CD4-positive, alpha-beta memory T cell (primary cell): ENCODE measurements around the gene CARD11. TPM values are rescaled to one million over a fixed set of nuclear protein-coding genes. Genes with fewer than 3 reads are reported as not detected.

Experiments
- CTCF ChIA-PET: fragments of 350-600 bp; sonication (Branson Sonifier 250); formaldehyde crosslinking; loops from one replicate; lab custom pipeline; 2021; ENCODE audit warnings: inconsistent platforms; ENCODE audit not compliant: partially characterized antibody; lab: Charles Lee
- POLR2A ChIA-PET: fragments of 350-600 bp; sonication (Branson Sonifier 250); formaldehyde crosslinking; loops from one replicate; lab custom pipeline; 2021; ENCODE audit not compliant: partially characterized antibody; lab: Charles Lee
- DNase-seq, 5 donors: peaks; one replicate each; pipeline versions ENCODE4 v3.0.0 to v3.0.0-alpha.2; 2020 to 2022; ENCODE audit warnings: mixed read lengths in 1 of 5
- H3K27ac ChIP-seq: one replicate; pipeline ENCODE4 v1.7.0; 2013; ENCODE audit warnings: low read depth, low read length
- H3K27me3 ChIP-seq: 2 replicates; pipeline ENCODE4 v1.7.0; 2013; ENCODE audit warnings: mild to moderate bottlenecking, low read length, moderate library complexity; ENCODE audit not compliant: insufficient read depth
- H3K36me3 ChIP-seq: 2 replicates; pipeline ENCODE4 v1.7.0; 2013; ENCODE audit warnings: mild to moderate bottlenecking, low read length, moderate library complexity; ENCODE audit not compliant: insufficient read depth
- H3K4me1 ChIP-seq: 2 replicates; pipeline ENCODE4 v1.7.0; 2013; ENCODE audit warnings: mild to moderate bottlenecking, low read length, moderate library complexity; ENCODE audit not compliant: insufficient read depth
- H3K4me3 ChIP-seq, 2 donors: one replicate each; pipeline ENCODE4 v1.7.0; 2013; ENCODE audit warnings: low read length in 2 of 2, mild to moderate bottlenecking in 1 of 2
- H3K9me3 ChIP-seq, 2 donors: one replicate each; pipeline ENCODE4 v1.7.0; 2013; ENCODE audit warnings: low read length in 2 of 2, control low read depth in 1 of 2; ENCODE audit not compliant: control insufficient read depth in 1 of 2
- H3K27ac Mint-ChIP-seq, 7 donors: one replicate each; pipeline ENCODE4 v1.8.0; 2020 to 2021; ENCODE audit warnings: mixed read lengths in 7 of 7, mild to moderate bottlenecking in 6 of 7, inconsistent platforms in 3 of 7, moderate library complexity in 3 of 7
- H3K27me3 Mint-ChIP-seq, 2 donors: one replicate each; pipeline ENCODE4 v1.8.0; 2020 to 2021; ENCODE audit warnings: mixed read lengths in 2 of 2
- H3K36me3 Mint-ChIP-seq, 2 donors: one replicate each; pipeline ENCODE4 v1.8.0; 2020 to 2021; ENCODE audit warnings: mixed read lengths in 2 of 2, inconsistent platforms in 1 of 2, mild to moderate bottlenecking in 1 of 2
- H3K4me1 Mint-ChIP-seq, 4 donors: one replicate each; pipeline ENCODE4 v1.8.0; 2020 to 2021; ENCODE audit warnings: mixed read lengths in 4 of 4, mild to moderate bottlenecking in 1 of 4
- H3K4me3 Mint-ChIP-seq, 8 donors: one replicate each; pipeline ENCODE4 v1.8.0; 2020 to 2021; ENCODE audit warnings: mixed read lengths in 8 of 8, mild to moderate bottlenecking in 7 of 8, moderate library complexity in 6 of 8, inconsistent platforms in 3 of 8
- H3K9me3 Mint-ChIP-seq, 8 donors: one replicate each; pipeline ENCODE4 v1.8.0; 2020 to 2021; ENCODE audit warnings: mixed read lengths in 8 of 8, mild to moderate bottlenecking in 5 of 8, inconsistent platforms in 3 of 8, moderate library complexity in 1 of 8
- intact Hi-C: fragments of 100-400 bp; cut with micrococcal nuclease; formaldehyde crosslinking; loops from one replicate; pipeline ENCODE4 v1.15.1; 2023
- polyA plus RNA-seq, 2 donors: library from polyadenylated mRNA; unstranded; fragments of 300-500 nt; fragmentation: Illumina TruSeq; gene quantifications; one replicate each; pipeline ENCODE4 v1.2.3, GENCODE V29; 2021
- total RNA-seq, 2 experiments: library from RNA; stranded (reverse); gene quantifications; one replicate each; pipeline ENCODE4 v1.2.3, GENCODE V29; 2021

CARD11 gene
- total and polyA plus RNA-seq, 4 experiments from 2014 or later, result 4.9 to 136 (median 85.3) TPM

- H3K4me1 Mint-ChIP-seq, result peaks cover 3 to 7% (median 4%) of the 10 kb centered on the region in 4 donors
- H3K4me3 ChIP-seq, result no peak overlapping the region
- no peaks in the 10 kb centered on the region for H3K36me3 Mint-ChIP-seq
- H3K9me3 ChIP-seq, result no peaks in the 10 kb centered on the region
- no peaks in the 10 kb centered on the region for H3K27me3 Mint-ChIP-seq
- DNase-seq, result peak; percentile 49 to 65 (median 50)
- intact Hi-C loops, result loop anchor here (1.0 kb wide), 1 partner anchor 268 kb away; no protein-coding TSS in a partner anchor
- POLR2A ChIA-PET, result no interaction called here
- no peak overlapping the region for H3K4me3 Mint-ChIP-seq
- CTCF ChIA-PET, result interaction anchor here (0.9 to 2.8 kb wide), 9 partner anchors 9 to 1009 kb away, joined by 3 to 16 read pairs (median 4); no protein-coding TSS in a partner anchor
- H3K9me3 Mint-ChIP-seq, result no peaks in the 10 kb centered on the region
- H3K36me3 ChIP-seq, result no peaks in the 10 kb centered on the region
- no peaks in the 10 kb centered on the region for H3K27me3 ChIP-seq
- H3K27ac ChIP-seq, result no peak overlapping the region
- H3K4me1 ChIP-seq, result no peaks in the 10 kb centered on the region
- H3K27ac Mint-ChIP-seq, result peak overlapping the region in 2 of 7 donors; percentile 1 to 2
Observed at GRCh38 chr7:2886900-2887299, 156.8 kb downstream of the CARD11 start.

- H3K4me3 Mint-ChIP-seq, result no peak overlapping the region
Observed at GRCh38 chr7:2886391-2886790, 157.3 kb downstream of the CARD11 start.

DNA sequence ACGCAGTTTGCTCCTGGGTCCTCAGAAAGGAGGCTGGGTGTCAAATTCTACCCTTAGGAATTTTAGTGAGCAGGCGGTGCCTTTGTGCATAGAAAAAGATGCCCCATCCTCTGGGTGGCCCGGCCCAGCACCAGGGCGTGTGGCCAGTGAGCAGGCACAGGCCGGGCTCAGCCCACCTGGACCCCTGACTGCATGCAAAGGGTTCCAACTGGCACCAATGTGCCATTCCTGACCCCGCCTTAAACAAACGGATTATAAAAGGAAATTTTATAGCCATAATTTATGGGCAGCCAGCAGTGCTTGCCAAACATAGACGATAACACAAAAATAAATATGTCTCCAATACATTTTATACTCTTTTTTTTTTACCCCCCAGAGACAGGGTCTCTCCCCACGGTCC, 159.5 kb downstream of the CARD11 start:
- Mint-ChIP-seq H3K36me3 (no peaks in the 10 kb centered on the region), H3K27ac (peak overlapping the region in 1 of 7 donors; percentile 51), H3K27me3 (no peaks in the 10 kb centered on the region), H3K4me3 (no peak overlapping the region), H3K9me3 (no peaks in the 10 kb centered on the region), H3K4me1 (peaks cover 13 to 17% (median 15%) of the 10 kb centered on the region in 4 donors)
- intact Hi-C loops, result no loop called here
- Histone ChIP-seq H3K4me3 (no peak overlapping the region), H3K27me3 (no peaks in the 10 kb centered on the region), H3K27ac (no peak overlapping the region), H3K36me3 (no peaks in the 10 kb centered on the region), H3K9me3 (no peaks in the 10 kb centered on the region), H3K4me1 (peaks cover 4% of the 10 kb centered on the region)
- CTCF ChIA-PET, result interaction anchor here (1.8 kb wide), 1 partner anchor 271 kb away, joined by 10 read pairs; no protein-coding TSS in a partner anchor
- POLR2A ChIA-PET, result no interaction called here
- no peak for DNase-seq

More at GRCh38 chr7:2886391-2886790, 157.3 kb downstream of the CARD11 start:
- Histone ChIP-seq H3K4me3 (no peak overlapping the region), H3K27ac (no peak overlapping the region), H3K27me3 (no peaks in the 10 kb centered on the region), H3K9me3 (no peaks in the 10 kb centered on the region), H3K4me1 (no peaks in the 10 kb centered on the region), H3K36me3 (no peaks in the 10 kb centered on the region)
- no peak for DNase-seq
- CTCF ChIA-PET, result interaction anchor here (1.1 to 2.8 kb wide), 5 partner anchors 10 to 788 kb away, joined by 3 to 16 read pairs (median 4); no protein-coding TSS in a partner anchor
- intact Hi-C loops, result no loop called here
- Mint-ChIP-seq H3K4me1 (peaks cover 3 to 7% (median 4%) of the 10 kb centered on the region in 4 donors), H3K36me3 (no peaks in the 10 kb centered on the region), H3K27ac (no peak overlapping the region), H3K27me3 (no peaks in the 10 kb centered on the region), H3K9me3 (no peaks in the 10 kb centered on the region)
- POLR2A ChIA-PET, result no interaction called here

GRCh38 chr7:2883101-2883500, 160.6 kb downstream of the CARD11 start:
- DNase-seq, result no peak
- Histone ChIP-seq H3K27ac (no peak overlapping the region), H3K4me3 (no peak overlapping the region), H3K27me3 (no peaks in the 10 kb centered on the region), H3K9me3 (no peaks in the 10 kb centered on the region), H3K4me1 (peaks cover 14% of the 10 kb centered on the region), H3K36me3 (no peaks in the 10 kb centered on the region)
- H3K27me3 Mint-ChIP-seq, result no peaks in the 10 kb centered on the region
- peaks cover 20 to 28% (median 25%) of the 10 kb centered on the region in 4 donors for H3K4me1 Mint-ChIP-seq
- H3K36me3 Mint-ChIP-seq, result no peaks in the 10 kb centered on the region
- no peak overlapping the region for H3K27ac Mint-ChIP-seq
- no peaks in the 10 kb centered on the region for H3K9me3 Mint-ChIP-seq
- CTCF ChIA-PET, result interaction anchor here (1.0 kb wide), 1 partner anchor 272 kb away, joined by 3 read pairs; no protein-coding TSS in a partner anchor
- POLR2A ChIA-PET, result interaction anchor here (0.7 kb wide), 1 partner anchor 1584 kb away, joined by 3 read pairs; no protein-coding TSS in a partner anchor
- H3K4me3 Mint-ChIP-seq, result no peak overlapping the region
- intact Hi-C loops, result no loop called here

DNA sequence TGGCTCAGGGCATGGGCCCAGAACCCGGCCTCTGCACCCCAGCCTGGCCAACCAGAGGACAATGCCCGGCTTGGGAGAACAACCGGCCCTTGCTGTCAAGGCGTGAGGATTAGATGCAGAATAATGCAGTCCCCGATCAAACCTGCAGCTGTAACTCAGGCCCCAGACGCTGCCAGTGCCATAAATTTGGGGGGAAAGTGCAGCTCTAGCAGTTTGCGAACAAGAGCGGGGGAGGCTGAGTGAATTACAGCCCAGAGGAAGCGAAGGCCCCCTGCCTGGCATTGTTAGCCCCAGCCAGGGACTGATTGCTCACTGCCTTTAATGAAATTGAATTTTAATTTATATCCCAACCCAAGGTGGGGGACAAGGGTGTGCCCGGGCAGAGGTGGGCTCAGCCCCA, 161.6 kb downstream of the CARD11 start:
- ChIA-PET CTCF (interaction anchor here (1.0 kb wide), 1 partner anchor 273 kb away, joined by 3 read pairs; no protein-coding TSS in a partner anchor), POLR2A (no interaction called here)
- no peak overlapping the region for H3K27ac ChIP-seq
- H3K4me3 ChIP-seq, result no peak overlapping the region
- no peak overlapping the region for H3K27ac Mint-ChIP-seq
- H3K4me1 Mint-ChIP-seq, result peaks cover 19 to 27% (median 25%) of the 10 kb centered on the region in 4 donors
- H3K4me3 Mint-ChIP-seq, result no peak overlapping the region
- no peaks in the 10 kb centered on the region for H3K9me3 Mint-ChIP-seq
- no peaks in the 10 kb centered on the region for H3K36me3 Mint-ChIP-seq
- H3K36me3 ChIP-seq, result no peaks in the 10 kb centered on the region
- no peaks in the 10 kb centered on the region for H3K27me3 Mint-ChIP-seq
- intact Hi-C loops, result no loop called here
- no peaks in the 10 kb centered on the region for H3K9me3 ChIP-seq
- DNase-seq, result no peak
- H3K27me3 ChIP-seq, result no peaks in the 10 kb centered on the region
- peaks cover 15% of the 10 kb centered on the region for H3K4me1 ChIP-seq

- H3K27ac ChIP-seq, result no peak overlapping the region
- H3K9me3 Mint-ChIP-seq, result no peaks in the 10 kb centered on the region
- no peaks in the 10 kb centered on the region for H3K36me3 ChIP-seq
- H3K27me3 Mint-ChIP-seq, result no peaks in the 10 kb centered on the region
- H3K4me1 Mint-ChIP-seq, result peaks cover 17 to 23% (median 21%) of the 10 kb centered on the region in 4 donors
- POLR2A ChIA-PET, result no interaction called here
- no peaks in the 10 kb centered on the region for H3K27me3 ChIP-seq
- H3K4me3 Mint-ChIP-seq, result no peak overlapping the region
- no peak overlapping the region for H3K27ac Mint-ChIP-seq
- H3K4me3 ChIP-seq, result no peak overlapping the region
- H3K36me3 Mint-ChIP-seq, result no peaks in the 10 kb centered on the region
- CTCF ChIA-PET, result interaction anchor here (1.2 kb wide), 1 partner anchor 273 kb away, joined by 5 read pairs; no protein-coding TSS in a partner anchor
- H3K9me3 ChIP-seq, result no peaks in the 10 kb centered on the region
- intact Hi-C loops, result no loop called here
- H3K4me1 ChIP-seq, result peaks cover 15% of the 10 kb centered on the region
- no peak for DNase-seq
Observed at GRCh38 chr7:2880874-2881533, 162.7 kb downstream of the CARD11 start.

DNA sequence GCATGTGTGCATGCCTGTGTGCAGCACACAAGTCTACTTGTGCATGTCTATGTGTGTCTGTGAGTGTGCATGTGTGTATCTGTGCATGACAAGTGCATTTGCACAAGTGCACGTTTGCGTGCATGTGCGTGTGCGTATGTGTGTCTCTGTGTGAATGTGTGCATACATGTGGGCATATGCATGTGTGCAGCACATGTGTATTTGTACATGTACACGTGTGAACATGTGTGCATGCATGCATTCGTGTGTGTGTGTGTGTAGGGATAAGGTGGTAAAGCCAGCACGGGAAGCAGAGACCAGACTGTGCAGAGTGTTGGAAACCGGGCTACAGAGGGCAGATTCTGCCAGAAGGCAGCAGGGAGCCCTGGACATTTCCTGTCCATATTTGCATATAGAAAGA, 163.6 kb downstream of the CARD11 start:
- POLR2A ChIA-PET, result no interaction called here
- no peak overlapping the region for H3K27ac ChIP-seq
- Mint-ChIP-seq H3K36me3 (no peaks in the 10 kb centered on the region), H3K9me3 (no peaks in the 10 kb centered on the region), H3K27me3 (no peaks in the 10 kb centered on the region), H3K4me1 (peaks cover 17 to 23% (median 21%) of the 10 kb centered on the region in 4 donors), H3K4me3 (peak overlapping the region in 1 of 8 donors; percentile 3), H3K27ac (no peak overlapping the region)
- CTCF ChIA-PET, result no interaction called here
- H3K36me3 ChIP-seq, result no peaks in the 10 kb centered on the region
- intact Hi-C loops, result no loop called here
- H3K27me3 ChIP-seq, result no peaks in the 10 kb centered on the region
- no peak for DNase-seq
- H3K9me3 ChIP-seq, result no peaks in the 10 kb centered on the region
- H3K4me3 ChIP-seq, result no peak overlapping the region
- peaks cover 15% of the 10 kb centered on the region for H3K4me1 ChIP-seq
